LNCAP (cell line): ENCODE measurements around the gene ITGAE.

Experiments used
- TF ChIP-seq, protein P1 (sequence below): fragments of 450-650 bp; IDR thresholded peaks from 2 replicates; pipeline ENCODE4 v1.5.1; 2017; ENCODE audit warnings: mild to moderate bottlenecking

Gene ITGAE

DNA sequence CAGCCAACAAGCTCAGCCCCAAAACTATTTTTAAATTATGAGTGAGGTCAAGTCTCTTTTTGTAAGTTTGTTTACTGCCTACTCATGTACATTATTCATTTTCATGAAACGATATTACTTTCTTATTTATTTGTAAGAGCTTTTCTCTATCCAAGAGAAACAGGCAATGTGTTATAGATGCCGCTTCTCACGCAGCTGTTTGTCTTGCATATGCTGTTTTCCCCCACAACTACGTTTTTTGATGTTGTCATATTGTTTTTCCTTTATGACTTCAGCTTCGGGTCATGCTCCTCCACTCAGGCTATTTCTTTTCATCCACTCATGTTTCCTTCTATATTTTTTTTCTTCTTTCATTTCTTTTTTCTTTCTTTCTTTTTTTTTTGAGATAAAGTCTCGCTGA lies 20.0 kb downstream of the ITGAE start:
- TF ChIP-seq, protein P1, sequence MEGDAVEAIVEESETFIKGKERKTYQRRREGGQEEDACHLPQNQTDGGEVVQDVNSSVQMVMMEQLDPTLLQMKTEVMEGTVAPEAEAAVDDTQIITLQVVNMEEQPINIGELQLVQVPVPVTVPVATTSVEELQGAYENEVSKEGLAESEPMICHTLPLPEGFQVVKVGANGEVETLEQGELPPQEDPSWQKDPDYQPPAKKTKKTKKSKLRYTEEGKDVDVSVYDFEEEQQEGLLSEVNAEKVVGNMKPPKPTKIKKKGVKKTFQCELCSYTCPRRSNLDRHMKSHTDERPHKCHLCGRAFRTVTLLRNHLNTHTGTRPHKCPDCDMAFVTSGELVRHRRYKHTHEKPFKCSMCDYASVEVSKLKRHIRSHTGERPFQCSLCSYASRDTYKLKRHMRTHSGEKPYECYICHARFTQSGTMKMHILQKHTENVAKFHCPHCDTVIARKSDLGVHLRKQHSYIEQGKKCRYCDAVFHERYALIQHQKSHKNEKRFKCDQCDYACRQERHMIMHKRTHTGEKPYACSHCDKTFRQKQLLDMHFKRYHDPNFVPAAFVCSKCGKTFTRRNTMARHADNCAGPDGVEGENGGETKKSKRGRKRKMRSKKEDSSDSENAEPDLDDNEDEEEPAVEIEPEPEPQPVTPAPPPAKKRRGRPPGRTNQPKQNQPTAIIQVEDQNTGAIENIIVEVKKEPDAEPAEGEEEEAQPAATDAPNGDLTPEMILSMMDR = no peak

DNA sequence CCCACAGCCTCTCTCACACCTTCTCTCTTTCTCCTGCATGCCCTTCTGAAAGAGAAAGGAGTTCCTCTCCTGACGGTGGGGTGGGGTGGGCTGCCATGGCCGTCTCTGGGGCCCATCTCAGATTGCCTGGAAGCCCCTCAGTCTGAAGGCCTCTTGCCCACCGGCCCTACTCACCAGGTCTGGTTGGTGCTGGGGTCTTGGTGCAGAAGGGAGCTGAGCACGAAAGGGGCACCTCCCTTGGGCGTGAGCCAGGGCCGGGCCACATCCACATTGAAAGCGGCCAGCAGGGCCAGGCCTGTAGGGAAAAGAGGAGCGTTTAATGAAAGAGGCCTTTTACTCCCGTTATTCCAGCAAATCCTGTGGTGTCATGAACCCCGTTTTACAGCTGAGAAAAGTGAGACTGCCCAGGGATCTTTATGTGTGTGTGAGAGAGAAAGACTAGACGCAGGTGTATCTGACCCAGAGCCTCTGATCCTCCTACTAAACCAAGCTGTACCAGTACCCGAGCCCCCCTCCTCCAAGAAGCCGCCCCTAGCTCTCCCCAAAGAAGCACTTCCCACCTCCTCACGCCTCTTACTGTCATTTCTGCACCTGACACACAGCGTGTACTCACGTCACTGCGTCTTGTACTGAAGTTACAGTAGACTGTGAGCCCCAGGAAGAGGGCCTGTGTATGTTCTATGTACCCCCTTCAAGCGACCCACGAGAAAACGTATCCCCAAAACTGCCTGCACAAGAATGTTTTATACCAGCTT lies 23.4 kb downstream of the ITGAE start:
- TF ChIP-seq, protein P1 = no peak

DNA sequence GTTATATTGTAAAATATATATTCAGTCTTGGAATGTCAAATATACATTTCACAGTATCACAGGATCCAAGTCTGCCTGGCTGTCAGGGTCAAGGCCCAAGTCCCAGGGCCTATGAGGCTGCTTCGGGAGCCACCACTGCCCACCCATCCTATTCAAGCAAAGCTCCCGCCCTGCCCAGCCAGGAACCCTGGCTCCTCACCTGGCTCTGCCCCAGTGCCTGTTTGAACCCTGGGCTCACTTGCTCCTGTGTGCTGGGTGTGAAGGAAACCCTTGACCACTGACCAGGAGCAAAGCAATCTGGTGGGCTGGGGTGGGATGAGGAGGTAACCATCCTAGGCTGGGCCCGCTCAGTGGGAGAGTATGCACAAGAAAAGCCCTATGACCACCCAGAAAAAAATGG lies 27.0 kb downstream of the ITGAE start:
- TF ChIP-seq, protein P1 = no peak

DNA sequence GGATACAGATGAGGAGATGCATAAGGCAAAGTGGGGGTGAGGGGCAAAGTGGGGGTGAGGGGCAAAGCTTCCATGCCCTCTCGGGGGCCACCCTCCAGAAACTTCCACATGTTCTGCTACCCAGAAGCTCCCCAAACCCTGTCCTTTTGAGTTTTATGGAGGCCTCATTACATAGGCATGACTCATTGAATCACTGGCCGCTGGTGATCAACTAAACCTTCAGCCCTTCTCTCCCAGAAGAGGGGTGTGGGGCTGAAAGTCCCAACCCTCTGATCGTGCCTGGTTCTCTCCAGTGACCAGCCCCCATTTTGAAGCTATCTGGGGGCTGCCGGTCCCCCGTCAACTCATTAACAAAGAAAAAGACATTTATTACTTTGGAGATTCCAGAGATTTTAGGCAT lies 27.5 kb downstream of the ITGAE start:
- TF ChIP-seq, protein P1 = no peak

DNA sequence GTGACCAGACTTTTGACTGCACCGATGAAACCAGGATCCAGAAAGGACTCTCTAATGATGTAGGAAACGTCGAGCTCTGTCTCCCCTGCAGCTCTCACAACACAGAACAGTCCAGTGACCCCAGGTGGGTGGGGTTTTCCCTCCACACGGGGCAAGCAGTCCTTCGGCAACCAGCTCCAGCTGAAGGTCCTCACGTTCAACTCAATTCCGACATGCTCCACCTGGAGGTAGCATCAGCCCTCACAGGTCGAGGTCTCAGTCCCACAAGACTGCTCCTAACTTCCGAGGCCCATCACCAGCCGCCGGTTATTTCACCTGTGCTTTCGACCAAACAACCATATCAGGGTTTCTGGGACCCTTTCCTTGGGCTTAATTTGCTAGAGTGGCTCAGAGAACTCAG lies 28.2 kb downstream of the ITGAE start:
- TF ChIP-seq, protein P1 = no peak

DNA sequence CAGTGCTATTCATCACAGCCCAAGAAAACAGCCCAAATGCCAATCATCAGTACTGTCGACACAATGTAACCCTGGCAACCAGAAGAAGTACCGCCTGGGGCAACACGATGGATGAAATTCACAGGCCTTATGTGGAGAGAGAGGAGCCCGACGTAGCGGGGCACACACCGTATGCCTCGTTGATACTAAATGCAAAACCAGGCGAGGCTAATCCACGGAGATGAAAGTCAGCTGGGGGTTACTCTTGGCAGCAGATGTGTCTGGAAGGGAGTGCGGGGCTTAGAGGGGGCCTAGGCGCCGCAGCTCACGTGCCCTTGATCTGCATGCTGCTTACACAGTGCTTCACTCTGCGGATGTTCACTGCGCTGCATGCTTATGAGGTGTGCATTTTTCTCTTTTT lies 29.8 kb downstream of the ITGAE start:
- TF ChIP-seq, protein P1 = no peak

DNA sequence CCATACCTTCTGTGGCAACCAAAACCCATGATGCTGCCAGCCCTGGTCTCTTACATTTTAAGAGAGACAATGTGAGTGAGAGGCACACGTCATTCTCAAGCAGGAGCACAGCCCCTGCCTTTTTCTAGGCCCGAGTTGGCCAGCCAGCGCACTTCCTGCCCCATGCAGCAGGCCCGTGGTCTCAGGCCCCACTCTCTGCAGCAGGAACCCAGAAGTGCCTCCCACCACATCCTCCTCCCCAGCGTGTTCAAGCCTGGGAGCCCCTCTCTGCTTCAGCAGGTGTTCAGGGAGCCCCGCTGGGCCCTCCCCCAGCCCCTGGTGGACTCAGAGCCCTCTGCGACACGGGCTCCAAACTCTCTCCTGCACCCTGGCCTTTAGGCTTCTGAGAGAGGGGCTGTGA lies 30.5 kb downstream of the ITGAE start:
- TF ChIP-seq, protein P1 = no peak

DNA sequence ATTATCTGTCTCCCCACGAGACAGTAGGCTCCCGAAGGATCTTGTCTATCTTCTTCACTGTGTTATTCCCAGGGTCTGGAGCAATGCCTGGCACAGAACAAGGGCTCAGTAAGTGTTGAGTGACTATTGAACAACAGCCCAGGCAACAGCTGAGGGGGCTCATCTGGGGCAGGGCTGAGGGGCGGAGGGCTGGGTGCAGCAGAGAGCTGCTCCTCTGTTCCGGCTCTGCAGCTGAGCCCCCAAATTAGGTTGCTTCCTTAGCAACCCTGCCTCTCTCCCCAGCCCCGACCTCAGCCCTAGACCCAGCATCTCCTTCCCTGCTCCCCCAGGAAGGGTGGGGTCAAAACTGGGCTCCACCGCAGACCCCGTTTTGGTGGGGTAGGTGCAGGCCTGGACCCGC lies 32.2 kb downstream of the ITGAE start:
- TF ChIP-seq, protein P1 = no peak
